Measurements from ENCODE around the gene DACT3.
A peak's percentile ranks its signal among the peaks of the same experiment; 100 is the strongest.
"Not testable (repeated sequence)": the region's sequence is repeated elsewhere in the genome, so short reads cannot be mapped to it uniquely, and the experiment has no call there.

The DACT3 gene

DNA sequence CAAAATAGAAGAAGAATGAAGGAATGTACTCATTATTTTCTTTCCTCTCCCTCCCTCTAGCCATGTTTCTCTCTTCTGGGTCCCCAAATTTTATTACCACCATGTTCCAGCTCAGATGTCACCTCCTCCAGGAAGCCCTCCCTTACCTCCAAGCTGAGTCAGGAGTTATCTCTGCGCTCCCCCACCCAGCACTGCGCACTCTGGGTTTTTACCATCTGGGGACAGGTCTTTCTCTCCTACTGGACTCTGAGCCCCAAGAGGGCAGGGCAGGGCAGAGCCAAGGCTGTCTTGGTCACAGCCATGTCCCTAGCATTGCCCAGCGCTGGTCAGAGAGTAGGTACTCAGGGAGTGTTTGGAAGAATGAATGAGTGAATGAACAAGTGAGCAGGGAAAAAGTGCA lies 27.9 kb downstream of the DACT3 start:
- DNase-seq = no peak

DNA sequence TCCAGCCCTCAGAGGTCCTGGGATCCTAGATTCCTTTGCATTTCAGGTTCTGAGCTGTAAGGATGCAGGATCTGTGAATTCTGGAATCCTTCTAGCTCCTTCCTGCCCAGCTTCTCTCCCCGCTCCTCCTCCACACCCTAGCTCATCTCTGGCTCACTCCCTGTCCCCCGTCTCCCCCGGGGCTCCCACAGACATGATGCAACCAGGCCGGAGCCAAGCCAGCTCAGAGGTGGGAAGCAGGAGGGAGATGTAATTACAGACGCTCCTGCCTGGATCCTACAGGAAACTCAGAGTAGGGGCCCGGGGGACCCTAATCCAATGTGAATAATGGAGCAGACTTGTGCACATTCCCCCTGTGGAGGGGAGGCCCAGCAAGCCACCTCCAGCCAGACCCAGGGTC lies 29.5 kb downstream of the DACT3 start:
- DNase-seq = no peak

DNA sequence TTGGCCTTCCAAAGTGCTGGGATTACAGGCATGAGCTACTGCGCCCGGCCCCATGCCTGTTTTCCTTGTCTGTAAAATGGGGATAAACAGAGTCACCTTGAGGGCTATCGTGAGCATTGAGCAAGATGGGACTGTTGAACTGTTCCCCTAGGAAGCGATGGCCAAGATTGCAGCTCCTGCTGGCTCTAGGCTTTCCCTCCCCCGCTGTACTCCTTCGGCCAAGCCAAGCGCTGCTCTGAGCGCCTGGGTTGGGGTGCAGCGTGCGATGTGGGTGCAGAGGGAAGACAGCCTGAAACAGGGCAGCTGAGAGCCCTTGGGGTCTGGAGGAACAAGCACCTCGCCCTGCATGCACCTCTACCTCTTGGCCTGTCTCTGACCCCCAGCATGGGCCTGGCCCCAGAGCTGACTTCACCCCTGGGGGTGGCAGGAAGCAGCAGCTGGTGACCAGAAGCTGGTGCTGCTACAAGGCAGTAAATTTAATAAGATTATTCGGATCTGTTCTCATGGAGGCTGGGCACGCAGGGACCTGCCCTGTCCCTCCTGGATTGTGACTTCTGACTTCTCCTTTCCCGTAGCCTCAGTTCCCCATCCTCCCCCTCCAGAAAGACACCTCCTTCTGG lies 30.3 kb downstream of the DACT3 start:
- DNase-seq = no peak

DNA sequence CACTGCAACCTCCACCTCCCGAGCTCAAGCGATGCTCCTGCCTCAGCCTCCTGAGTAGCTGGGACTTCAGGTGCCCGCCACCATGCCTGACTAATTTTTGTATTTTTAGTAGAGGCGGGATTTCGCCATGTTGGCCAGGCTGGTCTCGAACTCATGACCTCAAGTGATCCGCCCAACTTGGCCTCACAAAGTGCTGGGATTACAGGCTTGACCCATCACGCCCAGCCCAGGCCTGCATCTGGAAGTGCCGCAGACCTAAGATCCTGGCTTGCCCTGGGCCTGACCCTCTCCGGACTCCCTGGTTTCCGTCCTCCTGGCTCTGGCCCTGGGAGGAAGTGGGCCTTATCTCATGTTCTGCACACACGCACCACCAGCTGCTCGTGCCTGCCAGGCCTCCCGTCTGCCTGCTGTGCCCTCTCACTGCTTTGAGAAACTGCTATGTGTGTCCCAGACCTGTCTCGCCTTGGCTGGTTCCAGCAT lies 31.4 kb downstream of the DACT3 start:
- no peak for DNase-seq

DNA sequence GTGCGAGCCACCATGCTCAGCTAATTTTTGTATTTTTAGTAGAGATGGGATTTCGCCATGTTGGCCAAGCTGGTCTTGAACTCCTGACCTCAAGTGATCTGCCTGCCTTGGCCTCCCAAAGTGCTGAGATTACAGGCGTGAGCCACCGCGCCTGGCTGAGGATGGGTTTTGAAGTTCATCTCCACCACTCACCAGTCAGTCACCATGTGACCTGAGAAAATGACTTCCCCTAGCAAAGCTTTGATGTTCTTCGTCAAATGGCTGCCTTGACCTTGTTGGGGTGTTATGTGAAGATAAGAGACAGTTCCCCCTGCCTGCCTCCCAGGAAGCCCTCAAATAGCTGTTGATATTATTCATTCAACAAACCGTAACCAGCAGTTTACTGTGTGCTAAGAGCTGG lies 32.0 kb downstream of the DACT3 start:
- DNase-seq = not testable (repeated sequence)

DNA sequence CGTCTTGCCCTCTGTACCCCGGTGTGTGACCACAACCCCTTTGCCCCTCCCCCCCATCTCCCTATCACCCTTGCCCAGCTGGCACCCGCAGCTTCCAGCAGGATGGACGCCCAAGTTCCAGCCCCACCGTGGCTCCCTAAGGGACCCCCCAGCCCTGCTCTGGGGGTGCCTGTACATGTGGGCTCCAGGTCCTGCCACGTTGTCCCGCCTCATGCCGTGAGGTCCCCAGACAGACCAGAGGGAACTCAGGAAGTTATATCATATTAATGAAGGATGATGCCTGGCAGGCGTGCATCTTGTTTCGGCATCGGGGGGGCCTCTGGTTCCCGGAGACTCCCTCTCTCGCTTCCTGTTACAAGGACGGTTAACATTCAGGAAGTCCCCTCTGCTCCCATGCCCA lies 34.5 kb downstream of the DACT3 start:
- no peak for DNase-seq

DNA sequence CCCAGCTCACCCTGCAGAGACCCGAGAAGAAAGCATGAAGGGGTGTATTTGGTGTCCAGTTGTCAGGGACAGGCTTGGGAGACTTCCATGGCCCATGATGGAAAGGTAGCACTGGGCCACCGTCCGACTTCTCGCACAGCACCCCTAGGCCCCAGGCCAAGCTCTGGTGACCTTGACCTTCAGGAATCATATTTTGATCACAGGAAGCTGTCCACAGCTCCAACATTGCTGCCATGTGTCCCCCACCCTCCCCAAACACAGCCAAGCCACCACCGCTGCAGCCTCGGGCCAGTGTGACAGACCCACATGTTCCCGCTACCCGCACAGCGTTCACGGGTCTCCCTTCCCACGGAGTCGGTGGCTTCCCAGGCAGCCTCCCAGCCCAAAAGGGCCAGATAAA lies 35.3 kb downstream of the DACT3 start:
- no peak for DNase-seq

DNA sequence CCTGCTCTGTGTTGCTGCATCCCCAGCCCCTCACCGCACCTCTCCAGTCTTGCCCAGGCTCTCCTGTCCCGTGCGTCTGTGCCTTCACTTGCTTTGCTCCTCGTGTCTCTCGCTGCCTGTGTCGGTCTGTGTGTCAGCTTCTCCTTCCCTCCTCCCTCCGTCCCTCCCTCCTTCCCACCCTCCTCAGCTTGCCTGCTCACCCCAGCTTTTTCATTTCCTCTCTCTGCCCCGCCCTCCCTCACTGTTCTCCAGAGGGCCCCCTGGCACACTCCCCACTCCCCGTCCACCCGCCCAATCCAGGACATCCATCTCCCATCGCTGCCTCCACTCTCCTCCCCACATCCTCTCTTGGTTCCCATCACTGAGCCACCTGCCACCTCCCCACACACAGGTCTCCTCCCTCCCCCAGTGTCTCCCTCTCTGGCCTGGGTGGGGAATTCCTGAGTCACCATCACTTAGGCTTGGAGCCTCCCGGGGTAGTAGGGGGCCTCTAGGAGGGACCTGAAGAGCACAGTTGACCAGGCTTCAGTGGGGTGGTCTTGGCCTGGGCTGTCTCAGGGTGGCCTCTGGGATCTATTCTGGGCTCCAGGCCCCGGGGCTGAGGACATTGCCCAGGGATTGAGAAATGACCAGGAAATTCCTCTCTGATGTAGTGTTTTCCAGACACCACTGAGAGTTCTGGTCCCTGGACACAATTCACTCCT lies 35.9 kb downstream of the DACT3 start, which contains the start of gene PTGIR:
TSS of gene PTGIR (minus strand) at position 132 of the 704 bp plus-strand sequence. CDS start 864 bp downstream, outside the sequence.
- DNase-seq = peak; percentile 61 to 65

DNA sequence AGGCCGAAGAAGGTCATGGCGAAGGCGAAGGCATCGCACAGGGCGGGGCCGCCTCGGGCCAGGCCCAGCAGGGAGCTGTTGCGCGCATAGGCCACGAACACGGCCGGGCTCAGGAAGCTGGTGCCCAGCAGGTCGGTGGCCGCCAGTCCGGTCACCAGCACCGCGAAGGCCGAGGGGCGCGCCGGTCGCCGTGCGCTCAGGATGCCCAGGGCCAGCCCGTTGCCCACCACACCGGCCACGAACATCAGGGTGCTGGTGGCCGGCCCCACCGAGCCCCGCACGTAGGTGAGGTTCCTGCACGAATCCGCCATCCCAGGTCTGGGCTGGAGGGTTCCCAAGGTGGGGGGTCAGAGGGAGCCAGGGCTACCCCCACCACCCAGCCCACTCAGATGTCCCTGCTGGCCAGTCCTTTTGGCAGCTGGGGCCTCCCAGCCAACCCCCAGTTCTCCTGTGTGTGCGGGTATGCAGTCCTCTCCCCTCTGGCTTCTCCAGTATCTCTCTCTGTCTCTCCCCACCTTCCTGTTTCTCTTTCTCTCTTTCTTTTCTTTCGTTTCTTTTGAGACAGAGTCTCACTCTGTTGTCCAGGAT lies 37.0 kb downstream of the DACT3 start:
- DNase-seq = no peak

DNA sequence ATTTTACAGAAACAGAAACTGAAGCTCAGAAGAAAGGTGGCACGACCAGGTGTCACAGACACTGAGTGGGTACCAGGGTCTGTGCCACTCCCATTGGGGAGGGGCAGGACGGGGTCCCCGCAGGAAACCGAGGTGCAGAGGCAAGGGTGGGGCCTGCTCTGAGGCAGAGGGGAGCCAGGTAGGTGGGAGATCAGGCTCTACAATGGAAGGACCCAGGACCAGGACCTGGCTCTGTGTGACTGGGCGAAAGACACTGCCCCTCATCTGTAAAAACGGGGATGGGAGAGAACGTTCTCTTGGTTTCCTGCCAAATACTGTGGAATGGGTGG lies 38.9 kb downstream of the DACT3 start:
- DNase-seq = no peak

DNA sequence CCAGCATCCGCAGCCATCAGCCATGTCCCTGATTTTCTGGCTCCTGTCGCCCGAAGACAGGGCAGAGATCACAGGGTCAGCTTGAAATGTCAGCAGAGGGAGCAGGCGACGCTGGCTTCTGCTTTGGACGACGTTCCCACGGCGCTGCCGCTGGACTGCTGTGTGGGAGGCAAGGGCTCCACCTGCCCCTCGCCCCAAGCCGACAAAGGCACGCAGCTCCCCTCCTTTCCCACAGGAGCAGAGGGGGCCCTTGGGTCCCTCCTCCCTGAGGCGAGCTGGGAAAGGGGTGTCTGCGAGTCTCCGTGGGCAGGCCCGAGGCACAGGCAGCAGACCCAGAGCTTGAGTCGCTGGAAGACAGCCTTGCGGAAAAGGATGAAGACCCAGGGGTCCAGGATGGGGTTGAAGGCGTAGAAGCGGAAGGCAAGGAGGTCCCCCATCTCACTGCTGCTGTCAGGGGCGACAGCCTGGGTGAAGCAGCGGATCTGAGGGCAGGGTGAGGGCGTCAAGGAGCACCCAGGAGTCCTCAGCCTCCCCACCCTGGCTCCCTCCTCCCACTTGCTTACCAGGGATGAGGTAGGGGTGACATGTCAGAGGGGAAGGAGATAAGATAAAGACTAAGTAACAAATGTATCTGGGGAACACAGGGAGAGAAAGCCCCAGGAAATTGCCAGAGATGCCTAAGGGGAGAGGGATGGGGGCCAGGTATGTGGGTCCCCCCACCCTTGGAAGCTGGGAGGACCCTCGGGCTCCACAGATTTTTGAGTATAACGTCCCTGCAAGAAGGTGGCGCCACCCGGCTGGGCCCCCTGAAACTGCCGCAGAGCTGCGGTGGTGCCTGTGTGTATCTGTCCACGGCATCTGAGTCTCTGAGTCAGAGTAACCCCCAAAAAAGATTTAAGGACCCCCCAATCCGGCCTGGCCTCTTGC lies 39.5 kb downstream of the DACT3 start:
- DNase-seq = no peak

DNA sequence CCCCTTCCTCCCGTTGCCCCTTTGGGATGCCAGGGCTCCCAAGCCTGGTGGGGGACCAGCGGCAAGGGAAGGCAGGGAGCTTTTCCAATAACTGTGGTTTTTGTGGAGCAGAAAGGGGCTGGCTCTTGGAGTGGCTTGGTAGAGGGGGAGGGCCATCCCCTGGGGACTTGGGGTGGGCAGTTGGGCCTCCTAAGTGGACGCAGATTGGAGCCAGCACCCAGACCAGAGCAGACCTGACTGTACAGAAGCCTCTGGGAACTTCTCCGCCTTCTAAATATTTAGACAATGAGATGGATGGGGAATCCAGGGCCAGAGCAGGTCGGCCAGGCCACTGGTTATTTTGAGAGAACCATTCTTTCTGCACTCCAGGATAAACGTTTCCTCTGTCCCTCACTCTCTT lies 40.3 kb downstream of the DACT3 start:
- DNase-seq = no peak

DNA sequence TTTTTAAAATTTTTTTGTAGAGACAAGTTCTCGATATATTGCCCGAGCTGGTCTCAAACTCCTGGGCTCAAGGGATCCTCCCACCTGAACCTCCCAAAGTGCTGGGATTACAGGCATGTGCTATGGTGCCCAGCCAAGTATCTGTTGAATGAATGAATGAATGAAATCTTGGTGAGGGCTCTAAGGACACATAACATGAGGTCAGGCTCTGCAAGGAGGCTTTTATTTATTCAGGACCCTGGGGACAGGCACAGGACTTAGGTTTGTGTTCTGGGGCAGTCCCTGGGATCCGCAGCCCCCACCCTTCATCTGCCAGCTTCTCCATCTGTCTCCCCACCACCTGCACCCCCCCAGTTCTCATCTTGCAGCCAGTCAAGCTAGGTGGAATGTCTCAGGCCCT lies 40.7 kb downstream of the DACT3 start:
- DNase-seq = no peak

DNA sequence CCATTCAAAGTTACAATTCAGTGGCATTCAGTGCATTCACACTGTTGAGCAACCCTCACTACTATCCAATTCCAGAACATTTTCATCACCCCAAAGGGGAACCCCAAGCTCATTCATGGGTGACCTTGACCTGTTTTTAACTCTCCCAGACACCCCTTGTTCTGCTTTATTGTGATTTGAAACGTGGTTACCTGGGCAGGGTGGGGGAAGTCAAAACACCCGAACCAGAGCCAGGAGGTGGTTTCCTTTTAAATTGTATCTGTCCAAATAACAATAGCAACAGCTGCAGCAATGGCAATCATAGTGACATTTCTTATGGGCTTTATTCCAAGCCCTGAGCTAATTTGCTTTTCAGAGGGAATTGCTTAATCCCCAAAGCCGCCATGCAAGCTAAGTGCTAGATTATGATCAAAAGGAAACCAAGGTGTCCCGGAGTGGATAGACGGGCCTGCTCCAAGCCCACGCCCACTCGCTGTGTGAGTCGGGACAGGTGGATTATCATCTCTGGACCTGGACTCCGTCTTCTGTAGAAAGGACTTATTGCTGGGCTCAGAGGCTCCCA lies 42.2 kb downstream of the DACT3 start:
- peak; percentile 67 to 71 for DNase-seq

DNA sequence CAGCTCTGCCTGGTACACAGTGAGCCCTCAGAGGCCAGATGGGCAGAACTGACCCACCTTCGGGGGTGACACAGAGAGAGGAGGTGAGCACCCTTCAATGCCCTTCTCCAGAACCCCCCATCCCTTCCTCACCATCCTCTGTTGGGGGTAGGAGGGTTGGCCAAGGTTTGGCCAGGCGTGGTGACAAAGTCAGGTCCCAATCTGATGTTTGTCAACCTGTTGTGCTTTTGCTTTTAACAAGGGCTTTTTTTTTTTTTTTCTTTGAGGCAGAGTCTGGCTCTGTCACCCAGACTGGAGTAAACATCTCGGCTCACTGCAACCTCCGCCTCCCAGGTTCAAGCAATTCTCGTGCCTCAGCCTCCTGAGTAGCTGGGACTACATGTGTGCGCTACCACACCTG lies 43.4 kb downstream of the DACT3 start:
- DNase-seq = no peak

DNA sequence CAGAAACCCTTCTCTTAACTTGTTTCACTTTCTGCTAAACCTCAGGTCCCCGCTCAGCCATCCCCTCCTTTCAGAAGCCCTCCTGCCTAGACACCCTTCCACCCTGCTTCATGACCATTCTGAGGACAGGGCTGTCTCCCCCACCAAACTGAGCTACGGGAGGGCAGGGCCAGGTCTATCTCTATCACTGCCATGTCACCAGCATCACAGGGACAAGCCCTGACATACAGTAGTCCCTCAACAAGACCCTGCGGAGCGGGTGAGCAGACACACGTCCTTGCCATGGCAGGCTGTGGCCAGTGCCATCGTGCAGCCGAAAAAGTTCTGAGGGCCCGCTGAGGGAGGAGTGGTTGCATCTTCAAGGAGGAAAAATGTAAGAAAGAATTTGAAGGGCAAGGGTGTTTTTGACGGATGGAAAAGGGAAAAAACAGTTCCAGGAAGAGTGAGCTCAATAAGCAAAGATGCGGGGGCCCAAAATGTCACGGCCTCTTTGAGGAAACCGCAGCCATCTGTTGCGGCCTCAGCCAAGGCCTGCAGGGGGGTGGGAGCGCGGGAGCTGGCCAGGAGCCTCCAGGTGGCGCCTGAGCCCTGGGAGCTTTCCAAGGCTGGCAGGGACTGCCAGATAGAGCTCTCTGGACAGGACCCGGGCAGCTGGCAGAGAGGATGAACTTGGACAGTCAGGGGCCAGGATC lies 44.2 kb downstream of the DACT3 start:
- DNase-seq = peak in 1 of 2 donors; percentile 40

DNA sequence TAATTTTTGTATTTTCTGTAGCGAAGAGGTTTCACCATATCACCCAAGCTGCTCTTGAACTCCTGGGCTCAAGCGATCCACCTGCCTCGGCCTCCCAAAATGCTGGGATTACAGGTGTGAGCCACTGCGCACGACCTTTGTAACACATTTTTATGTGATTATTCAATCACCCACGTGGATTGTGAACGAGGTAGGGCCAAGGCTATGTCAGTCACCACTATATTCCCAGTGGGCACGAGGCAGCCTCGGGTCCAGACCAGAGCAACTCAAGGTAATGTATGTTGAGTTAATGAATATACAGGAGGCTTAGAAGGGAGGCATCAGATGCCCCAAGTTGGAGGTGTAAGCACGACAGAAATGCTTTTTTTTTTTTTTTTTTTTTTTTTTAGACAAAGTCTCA lies 45.0 kb downstream of the DACT3 start:
- no peak for DNase-seq

DNA sequence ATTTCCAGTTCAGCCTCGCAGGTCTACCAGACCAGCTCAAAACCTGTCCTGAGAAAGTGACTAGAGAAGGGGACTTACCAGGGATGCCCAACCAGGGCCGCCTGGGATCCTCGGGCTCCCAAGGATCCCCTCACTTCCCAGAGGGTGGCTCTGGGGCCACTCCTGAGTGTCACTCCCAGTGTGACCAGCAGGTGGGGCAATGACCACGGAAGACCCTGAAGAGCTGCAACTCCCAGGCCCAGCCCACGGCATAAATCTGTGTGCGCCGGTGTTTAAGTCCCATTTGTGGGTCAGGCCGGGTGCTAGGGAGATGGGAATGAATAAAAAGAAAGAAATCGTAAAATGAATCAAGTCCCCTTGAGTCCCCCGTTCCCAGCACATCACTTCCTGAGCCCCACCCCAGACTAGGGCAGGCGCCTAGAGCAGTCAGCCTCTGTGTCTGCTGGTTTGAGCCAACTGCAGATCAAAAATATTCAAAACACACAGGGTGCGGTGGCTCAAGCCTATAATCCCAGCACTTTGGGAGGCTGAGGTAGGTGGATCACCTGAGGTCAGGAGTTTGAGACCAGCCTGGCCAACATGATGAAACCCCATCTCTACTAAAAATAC lies 46.8 kb downstream of the DACT3 start:
- peak; percentile 64 to 94 for DNase-seq

DNA sequence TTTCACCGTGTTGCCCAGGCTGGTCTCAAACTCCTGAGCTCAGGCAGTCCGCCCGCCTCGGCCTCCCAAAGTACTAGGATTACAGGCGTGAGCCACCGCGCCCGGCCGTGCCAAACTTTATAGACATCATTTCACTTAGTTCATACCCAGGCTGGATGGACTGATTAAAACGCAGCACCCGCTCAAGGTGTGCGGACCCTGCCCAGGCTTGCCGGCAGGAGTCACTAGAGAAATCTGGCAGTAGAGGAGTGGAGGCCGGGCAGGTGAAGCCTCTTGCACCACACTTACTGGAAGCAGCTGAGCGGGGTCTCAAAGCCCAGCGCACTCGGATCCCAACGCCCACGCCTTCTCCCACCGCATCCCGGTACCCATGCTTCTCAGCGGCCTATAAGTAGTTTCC lies 47.5 kb downstream of the DACT3 start:
- no peak for DNase-seq

DNA sequence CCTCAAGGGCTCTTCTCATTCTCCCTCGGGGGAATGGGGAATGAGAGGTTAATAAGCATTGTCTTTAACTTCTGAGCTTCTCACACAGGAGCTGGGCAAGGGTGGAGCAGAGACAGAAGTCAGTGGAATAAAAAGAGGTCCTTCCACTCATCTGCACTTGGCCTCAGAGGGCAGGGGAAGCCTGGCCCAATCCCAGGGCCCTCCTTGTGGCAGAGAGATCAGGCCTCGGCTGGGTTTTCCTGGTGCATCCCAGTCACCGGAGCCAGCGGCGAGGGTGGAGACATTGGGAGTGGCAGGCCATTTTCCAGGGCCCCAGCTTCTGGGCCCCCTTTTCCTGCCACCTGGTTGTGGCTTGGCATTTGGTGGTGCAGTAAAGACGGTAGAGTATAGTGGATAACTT lies 49.2 kb downstream of the DACT3 start:
- no peak for DNase-seq

DNA sequence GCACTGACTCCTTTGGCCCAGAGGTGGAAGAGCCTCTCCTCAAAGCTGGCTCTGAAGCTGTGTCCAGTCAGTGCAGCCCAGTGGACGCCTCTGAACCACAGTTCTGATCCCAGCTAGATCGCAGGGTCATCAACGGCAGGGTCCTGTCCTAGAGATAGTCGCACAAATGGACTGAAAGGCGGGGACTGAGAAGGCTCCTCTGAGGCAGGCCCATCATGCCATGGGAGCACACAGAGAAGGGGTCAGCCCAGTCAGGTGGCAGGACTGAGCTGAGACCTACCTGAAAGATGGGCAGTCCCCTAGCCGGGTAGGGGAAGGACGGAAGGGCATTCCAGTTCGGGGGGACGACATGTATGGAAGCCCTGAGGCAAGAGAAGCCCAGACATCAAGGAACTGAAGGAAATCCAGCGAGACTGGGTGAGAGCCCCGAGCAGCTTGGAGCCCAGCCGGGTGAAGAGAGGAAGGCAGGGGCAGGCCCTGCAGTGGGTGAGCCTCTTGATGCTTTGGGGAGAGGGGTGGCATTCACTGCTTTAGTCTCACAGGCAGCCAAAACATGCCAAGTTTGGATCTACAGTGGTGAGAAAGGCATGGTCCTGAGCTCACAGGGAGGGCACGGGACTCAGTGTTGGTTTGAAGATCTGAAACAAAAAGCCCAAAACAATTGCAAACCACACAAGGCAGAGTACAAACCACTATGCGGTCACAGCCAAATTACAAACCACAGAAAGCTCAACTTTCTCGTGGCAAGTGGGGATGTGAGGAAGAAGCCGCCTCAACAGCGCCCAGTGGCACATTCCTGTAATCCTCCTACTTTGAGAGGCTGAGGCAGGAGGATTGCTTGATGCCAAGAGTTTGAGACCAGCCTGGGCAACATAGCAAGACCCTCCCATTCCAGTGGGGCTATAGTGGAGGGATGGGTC lies 49.9 kb downstream of the DACT3 start:
- DNase-seq = peak in 1 of 2 donors; percentile 23

Measured in inflammatory macrophage treated with lipopolysaccharide for 1 hour (primary cell).